Liver (tissue), 2 donors: ENCODE measurements around the gene XDH.

Experiments
- FOXA1 ChIP-seq: IDR thresholded peaks from 2 replicates; pipeline ENCODE4 v1.6.1; 2016; ENCODE audit warnings: antibody characterized with exemption
- GABPA ChIP-seq, 2 donors: IDR thresholded peaks in 1 of 2; conservative IDR thresholded peaks in 1 of 2; 2 replicates each; pipeline ENCODE4 v1.6.1; 2016; ENCODE audit warnings: antibody characterized with exemption in 2 of 2, mild to moderate bottlenecking in 1 of 2, moderate library complexity in 1 of 2
- JUND ChIP-seq, 2 donors: IDR thresholded peaks; 2 replicates each; pipeline ENCODE4 v1.6.1; 2016; ENCODE audit warnings: antibody characterized with exemption in 2 of 2
- SP1 ChIP-seq: IDR thresholded peaks from 2 replicates; pipeline ENCODE4 v1.6.1; 2018; ENCODE audit warnings: antibody characterized with exemption, mild to moderate bottlenecking
- TAF1 ChIP-seq: conservative IDR thresholded peaks from 2 replicates; pipeline ENCODE4 v1.6.1; 2016; ENCODE audit warnings: antibody characterized with exemption, mild to moderate bottlenecking
- ZBTB33 ChIP-seq: IDR thresholded peaks from 2 replicates; pipeline ENCODE4 v1.6.1; 2016; ENCODE audit warnings: antibody characterized with exemption
- donor health status: healthy.

- TF ChIP-seq GABPA (IDR thresholded peaks at IDR 0.05 in 1 of 2, conservative IDR thresholded peaks at IDR 0.05 in 1 of 2) (no peak), TAF1 (no peak), FOXA1 (no peak), ZBTB33 (no peak), JUND (IDR thresholded peaks at IDR 0.05) (no peak), SP1 (no peak)
Observed at GRCh38 chr2:31429759-31430438, 15.4 kb upstream of the XDH start.
